H1 (cell line): ENCODE data around the gene PPM1M. TPM values are rescaled to one million over a fixed set of nuclear protein-coding genes. Genes with fewer than 3 reads are reported as not detected.
A peak's percentile ranks its signal among the peaks of the same experiment; 100 is the strongest.

Experiments
- ASH2L ChIP-seq: fragments of 200-600, 300-600 bp; sonication (generic); IDR thresholded peaks from one replicate; pipeline ENCODE4 v1.7.1; 2017; ENCODE audit warnings: low read length
- ATF2 ChIP-seq: IDR thresholded peaks from 2 replicates; pipeline ENCODE4 v1.6.1; 2012; ENCODE audit warnings: low read length, inconsistent platforms
- BCL11A ChIP-seq, 2 experiments: IDR thresholded peaks; one replicate each; pipeline ENCODE4 v1.6.1; 2011; ENCODE audit warnings: low read depth in 2 of 2, low read length in 2 of 2, mild to moderate bottlenecking in 2 of 2
- CEBPB ChIP-seq: IDR thresholded peaks from 2 replicates; pipeline ENCODE4 v1.6.1; 2012; ENCODE audit warnings: low read depth, low read length
- GTF2F1 ChIP-seq: IDR thresholded peaks from 2 replicates; pipeline ENCODE4 v1.6.1; 2012; ENCODE audit warnings: low read depth, low read length, improper control_type of control experiment, borderline replicate concordance
- KDM5A ChIP-seq: fragments of 200-600 bp; IDR thresholded peaks from 2 replicates; pipeline ENCODE4 v1.7.1; 2012; ENCODE audit warnings: mild to moderate bottlenecking, low read length, inconsistent platforms, mixed read lengths
- MAX ChIP-seq: IDR thresholded peaks from 2 replicates; pipeline ENCODE4 v1.6.1; 2012; ENCODE audit warnings: inconsistent platforms
- PHF8 ChIP-seq: fragments of 200-600 bp; sonication (generic); conservative IDR thresholded peaks from 2 replicates; pipeline ENCODE4 v1.7.1; 2012; ENCODE audit warnings: low read depth, mild to moderate bottlenecking, inconsistent platforms, low read length, moderate library complexity
- RAD21 ChIP-seq, 2 experiments: IDR thresholded peaks in 1 of 2; conservative IDR thresholded peaks in 1 of 2; 2 replicates each; pipeline ENCODE4 v1.6.1; 2011; ENCODE audit warnings: low read depth in 2 of 2, low read length in 2 of 2, improper control_type of control experiment in 1 of 2, inconsistent platforms in 1 of 2, mild to moderate bottlenecking in 1 of 2, moderate library complexity in 1 of 2
- RNF2 ChIP-seq: fragments of 200-900, 300-1000 bp; sonication (generic); IDR thresholded peaks from 2 replicates; pipeline ENCODE4 v1.7.1; 2016; ENCODE audit warnings: borderline replicate concordance, low read depth, mild to moderate bottlenecking, antibody characterized with exemption, low read length; ENCODE audit not compliant: poor library complexity, severe bottlenecking; ENCODE audit errors: missing control alignments
- SIN3A ChIP-seq, 2 experiments: IDR thresholded peaks in 1 of 2; conservative IDR thresholded peaks in 1 of 2; 2 replicates each; pipeline ENCODE4 v1.6.1; 2011 to 2012; ENCODE audit warnings: low read length in 2 of 2, improper control_type of control experiment in 1 of 2, low read depth in 1 of 2, mild to moderate bottlenecking in 1 of 2
- SIX5 ChIP-seq: IDR thresholded peaks from 2 replicates; pipeline ENCODE4 v1.6.1; 2011; ENCODE audit warnings: mild to moderate bottlenecking, low read depth, low read length
- SP1 ChIP-seq: IDR thresholded peaks from 2 replicates; pipeline ENCODE4 v1.6.1; 2011; ENCODE audit warnings: low read depth, low read length
- TEAD4 ChIP-seq: IDR thresholded peaks from 2 replicates; pipeline ENCODE4 v1.6.1; 2012; ENCODE audit warnings: low read depth, low read length, inconsistent platforms, mixed read lengths
- polyA plus RNA-seq, 7 experiments: library from polyadenylated mRNA; depleted of rRNA in 3 of 7; stranded (reverse) in 5 of 7; unstranded in 2 of 7; fragments of >200 nt in 5 of 7; fragments of 200-250 nt in 2 of 7; gene quantifications; 1 replicate in 5 of 7; 2 replicates in 1 of 7; 4 replicates in 1 of 7; pipeline versions ENCODE4 v1.2.1 to v1.2.3, GENCODE V29; 2011 to 2013; ENCODE audit warnings: missing spikeins in 2 of 7, mixed read lengths in 2 of 7
- total RNA-seq: library from RNA; stranded (reverse); fragmentation: NEBNext Ultra II Directional; extraction: Animal tissue kit (Norgen Biotek cat#: 25700); gene quantifications from 2 replicates; pipeline ENCODE4 v1.2.1, GENCODE V29; 2021

Gene PPM1M
- total and polyA plus RNA-seq, 2 of the 8 experiments (the other 6 are each of a cell fraction or from before 2014, with no cell fraction given): 5.2 to 6.3 TPM

GRCh38 chr3:52245322-52246263 is at the start of gene PPM1M (continued):
- TF ChIP-seq RAD21 (IDR thresholded peaks at IDR 0.05 in 1 of 2, conservative IDR thresholded peaks at IDR 0.05 in 1 of 2; ENCODE audit: low read depth in 2 of 2, low read length in 2 of 2) (no peak), TEAD4 (peak; percentile 95), SP1 (no peak), SIX5 (no peak), PHF8 (peak; percentile 50), RNF2 (peak; percentile 42), GTF2F1 (peak; percentile 16; the same call in 1 of the 2 replicates), KDM5A (no peak), ASH2L (peak; percentile 73), MAX (peak; percentile 96), ATF2 (no peak), CEBPB (no peak), SIN3A (conservative IDR thresholded peaks at IDR 0.05 in 1 of 2, IDR thresholded peaks at IDR 0.05 in 1 of 2; ENCODE audit: low read depth in 1 of 2, low read length in 2 of 2) (0 out of 4 replicates have a peak, but pooled peaks of 1 of the 2 experiments have one; percentile 57), BCL11A (IDR thresholded peaks at IDR 0.05; ENCODE audit: low read depth in 2 of 2, low read length in 2 of 2) (no peak)
